ENCODE data around the gene KAT7.

KAT7 gene

DNA sequence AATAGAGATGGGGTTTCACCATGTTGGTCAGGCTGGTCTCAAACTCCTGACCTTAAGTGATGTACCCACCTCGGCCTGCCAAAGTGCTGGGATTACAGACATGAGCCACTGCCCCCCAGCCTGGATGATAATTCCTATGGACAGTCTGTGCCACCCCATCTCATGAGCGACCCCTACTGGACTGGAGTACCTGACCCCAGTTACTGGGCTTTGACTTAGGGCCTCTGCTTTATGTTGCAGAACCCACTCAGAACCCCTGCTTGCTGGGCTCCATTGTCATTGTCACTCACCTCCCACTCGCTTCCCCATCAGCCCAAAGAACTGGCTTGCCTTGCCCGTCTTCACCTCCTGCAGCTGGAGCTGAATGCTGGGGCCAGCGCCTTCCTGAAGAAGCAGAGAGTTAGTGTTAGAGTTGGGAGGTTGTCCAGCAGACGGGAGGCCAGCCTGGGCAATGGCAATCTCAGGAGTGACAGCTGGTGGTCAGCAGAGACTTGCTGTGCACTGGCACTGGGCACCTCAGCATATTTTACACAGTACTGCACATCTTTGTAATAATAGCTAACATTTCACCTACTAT lies 55.4 kb downstream of the KAT7 start:
- DNase-seq = no peak

DNA sequence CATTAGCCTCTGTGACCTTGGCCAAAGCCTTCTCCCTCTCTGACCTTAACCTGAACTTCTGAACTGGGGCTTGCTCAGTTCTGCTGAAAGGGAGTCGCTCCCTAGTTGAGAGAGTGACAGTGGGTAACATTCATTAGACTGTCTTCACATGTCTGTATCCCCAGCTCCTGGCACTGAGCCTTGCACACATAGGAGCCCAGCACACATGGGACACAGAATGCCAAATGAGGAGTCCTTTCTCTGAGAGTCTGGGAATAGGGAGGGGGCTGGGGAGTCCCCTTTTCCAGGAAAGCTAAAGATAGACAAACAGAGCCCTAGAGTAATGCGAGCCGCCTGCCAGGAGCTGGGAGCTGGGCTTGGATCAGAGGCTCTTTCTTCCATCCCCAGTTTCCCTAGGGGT lies 56.8 kb downstream of the KAT7 start:
- no peak for DNase-seq

DNA sequence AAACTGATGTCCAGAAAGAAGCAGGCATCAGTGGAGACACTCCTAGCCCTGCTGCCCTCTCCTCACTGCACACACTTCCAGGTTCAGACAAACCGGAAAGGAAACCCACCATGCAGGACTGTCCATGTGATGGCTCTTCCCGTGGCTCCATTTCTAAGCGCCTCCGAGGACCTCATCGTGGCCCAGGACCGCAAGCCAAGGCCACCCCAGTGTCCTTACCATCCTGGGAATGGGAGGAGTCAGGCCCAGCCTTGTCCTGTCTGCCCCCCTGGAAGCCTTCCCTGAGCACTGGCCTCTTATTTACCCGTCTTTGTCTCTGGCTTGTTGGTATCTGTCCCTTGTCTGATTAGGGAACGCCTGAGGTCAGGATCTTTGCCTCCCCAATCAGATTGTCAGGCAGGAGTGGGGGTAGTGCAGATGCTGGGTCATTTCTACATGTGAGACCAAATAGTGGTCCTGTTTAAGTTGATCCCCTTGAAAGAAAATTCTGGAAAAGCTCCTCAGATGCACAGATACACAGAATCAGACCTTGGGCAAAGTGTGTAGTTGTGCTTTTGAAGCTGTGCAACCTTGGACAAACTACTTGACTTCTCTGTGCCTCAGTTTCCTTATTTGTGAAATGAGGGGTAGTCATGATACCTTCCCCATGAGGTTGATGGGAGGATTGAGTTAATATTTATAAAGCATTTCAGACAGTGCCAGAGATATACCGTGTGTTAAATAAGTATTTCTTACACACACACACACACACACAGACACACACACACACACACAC lies 58.6 kb downstream of the KAT7 start:
- no peak for DNase-seq

DNA sequence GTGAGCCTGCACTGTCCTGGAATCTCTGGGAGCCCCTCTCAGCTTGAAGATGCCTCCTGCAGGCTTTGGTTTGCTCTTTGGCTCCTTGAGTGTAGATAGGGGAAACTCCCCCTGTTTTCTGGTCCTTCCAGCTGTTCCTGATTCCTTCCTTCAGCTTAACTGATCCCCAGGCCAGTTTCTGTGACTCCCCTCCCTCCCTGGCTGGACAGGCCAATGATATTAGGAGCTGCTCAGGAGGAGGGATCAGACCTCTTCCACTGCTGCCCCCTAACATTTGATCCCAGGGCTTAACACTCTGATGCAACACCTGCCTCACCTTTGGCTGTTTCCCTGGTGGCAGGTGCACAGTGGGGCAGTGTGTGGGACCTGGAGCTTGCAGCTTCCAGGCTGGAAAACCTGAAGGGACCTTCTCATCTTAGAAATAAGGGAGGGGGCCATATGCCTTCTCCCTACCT lies 59.6 kb downstream of the KAT7 start, which contains the start of gene TAC4:
TSS of gene TAC4 (minus strand) at position 51 of the 455 bp plus-strand sequence. CDS start 52 bp downstream, outside the sequence.
- no peak for DNase-seq

DNA sequence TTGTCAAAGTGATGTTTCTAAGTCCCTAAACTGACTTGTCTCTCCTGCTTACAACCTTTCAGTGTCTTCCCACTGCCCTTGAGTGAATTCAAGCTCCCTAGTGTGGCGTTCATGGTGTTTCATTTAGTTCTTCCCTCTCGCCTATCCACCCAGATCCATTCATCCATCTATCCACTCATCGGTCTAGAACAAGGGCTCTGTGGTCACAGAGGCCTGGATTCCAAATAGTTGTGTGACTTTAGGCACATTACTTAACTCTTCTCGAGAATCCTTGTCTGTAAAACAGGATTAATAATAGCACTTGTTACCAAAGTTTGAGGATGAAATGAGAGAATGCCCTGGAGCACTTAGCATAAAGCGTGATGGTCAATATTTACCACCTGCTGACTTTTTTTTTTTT lies 60.3 kb downstream of the KAT7 start:
- DNase-seq = no peak

DNA sequence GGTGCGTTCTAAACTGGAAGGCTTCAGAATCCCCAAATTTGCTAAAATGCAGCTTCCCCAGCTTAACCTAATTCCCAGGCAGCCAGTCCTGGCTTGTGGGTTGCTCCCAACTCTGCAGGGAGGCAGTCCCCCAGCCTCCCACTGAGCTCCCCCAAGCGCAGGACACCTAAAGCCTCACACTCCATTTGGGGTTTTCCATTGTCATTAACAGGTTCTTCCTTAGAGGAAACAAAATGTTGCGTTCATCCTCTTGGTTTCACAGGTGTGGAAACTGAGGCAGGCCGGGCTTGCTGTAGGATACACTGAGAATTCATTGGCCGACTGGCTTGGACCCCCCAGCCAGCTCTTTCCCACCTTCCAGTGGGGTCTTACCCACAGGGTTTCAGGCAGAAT lies 61.7 kb downstream of the KAT7 start:
- DNase-seq = no peak

DNA sequence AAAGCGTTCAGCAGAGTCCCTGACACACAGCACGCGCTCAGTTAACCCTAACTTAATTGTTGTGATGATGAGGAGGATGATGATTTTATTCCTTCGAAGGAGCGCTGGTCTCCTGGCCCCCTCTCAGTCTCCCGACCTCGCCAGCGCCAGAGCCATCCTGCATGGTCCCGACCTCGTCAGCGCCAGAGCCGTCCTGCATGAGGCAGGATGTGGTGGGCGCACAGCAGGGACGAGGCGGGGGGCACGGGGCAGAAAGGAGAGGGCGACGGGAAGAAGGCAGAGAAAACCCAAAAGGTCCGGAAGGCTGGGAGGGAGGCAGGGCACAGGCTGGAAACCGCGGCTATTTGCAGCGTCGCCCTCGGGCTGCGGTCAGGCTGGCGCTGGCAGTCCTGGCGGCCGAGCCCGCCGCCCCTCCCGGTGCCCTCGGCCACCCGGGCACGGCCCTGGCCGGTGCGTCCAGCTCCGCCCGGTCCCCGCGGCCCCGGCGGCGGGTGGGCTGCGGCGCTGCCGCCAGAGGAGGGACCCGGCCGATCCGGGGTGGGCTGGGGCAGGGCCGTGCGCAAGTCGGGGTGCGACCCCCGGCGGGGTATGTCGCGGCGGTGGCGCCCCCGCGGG lies 62.4 kb downstream of the KAT7 start:
- no peak for DNase-seq

DNA sequence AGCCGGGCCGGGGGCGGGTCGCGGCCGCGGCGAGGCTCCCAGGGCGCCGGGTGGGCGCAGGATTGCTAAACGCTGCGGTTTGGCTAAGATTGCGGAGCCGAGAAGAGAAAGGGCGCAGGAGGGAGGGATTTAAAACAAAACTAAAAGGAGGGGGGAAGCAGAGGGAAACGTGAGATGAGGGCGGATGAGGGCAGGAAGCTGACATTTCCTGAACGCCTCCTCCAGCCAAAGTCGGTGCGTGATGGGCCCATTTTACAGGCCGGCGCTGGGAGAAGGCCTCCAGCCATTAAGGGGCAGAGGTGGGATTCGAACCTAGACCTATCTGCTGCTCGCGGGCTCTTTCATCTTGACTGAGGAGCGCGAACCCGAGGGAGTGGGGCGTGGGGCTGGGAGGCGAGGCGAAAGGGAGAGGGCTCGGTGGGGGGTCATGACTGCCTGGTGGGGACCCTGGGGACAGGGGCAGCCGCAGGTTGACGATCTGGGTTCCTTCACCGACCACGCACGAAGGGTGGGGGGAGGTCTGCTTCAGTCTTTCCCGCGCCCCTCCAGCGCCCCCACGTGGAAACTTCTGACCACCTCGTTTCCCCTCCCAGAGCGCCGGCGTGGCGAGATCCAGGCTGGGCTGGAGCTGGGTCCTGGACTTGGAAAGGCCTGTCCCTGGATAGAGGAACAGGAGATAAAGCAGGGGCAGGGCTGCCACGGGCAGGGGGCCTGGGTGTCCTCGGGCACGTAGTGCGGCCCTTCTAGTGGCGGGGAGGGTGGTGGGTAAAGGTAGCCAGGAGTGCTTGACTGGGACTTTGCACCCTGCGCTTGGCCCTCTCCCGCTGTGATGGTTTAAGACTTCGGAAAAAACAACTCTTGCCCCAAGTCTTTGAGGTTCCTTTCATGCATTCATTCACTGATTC lies 63.2 kb downstream of the KAT7 start:
- DNase-seq = no peak

DNA sequence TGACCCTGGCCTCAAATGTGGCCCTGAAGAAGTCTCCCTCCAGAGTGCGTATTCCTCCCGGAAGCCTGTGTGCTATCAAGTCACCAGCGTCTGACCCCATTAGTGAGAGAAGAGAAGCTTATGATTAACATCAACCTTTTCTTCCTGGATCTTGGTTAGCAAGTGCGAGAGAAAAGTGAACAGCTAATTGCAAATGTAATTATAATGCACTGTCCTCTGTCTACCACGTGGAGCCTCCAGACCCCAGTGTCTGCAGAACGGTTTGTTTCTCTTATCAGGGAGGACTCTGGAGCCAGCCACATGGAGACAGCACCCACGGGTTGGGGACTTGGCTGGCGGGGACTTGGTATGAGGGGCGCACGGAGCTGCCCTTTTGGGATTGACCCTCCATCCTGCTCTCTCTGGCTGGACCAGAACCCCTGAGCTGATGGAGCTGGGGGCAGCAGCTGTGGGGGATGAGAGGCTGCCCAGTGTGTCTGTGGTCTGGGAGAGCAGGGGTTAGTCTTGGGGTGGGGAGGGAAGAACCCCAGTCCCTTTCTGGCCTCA lies 65.1 kb downstream of the KAT7 start:
- DNase-seq = no peak

DNA sequence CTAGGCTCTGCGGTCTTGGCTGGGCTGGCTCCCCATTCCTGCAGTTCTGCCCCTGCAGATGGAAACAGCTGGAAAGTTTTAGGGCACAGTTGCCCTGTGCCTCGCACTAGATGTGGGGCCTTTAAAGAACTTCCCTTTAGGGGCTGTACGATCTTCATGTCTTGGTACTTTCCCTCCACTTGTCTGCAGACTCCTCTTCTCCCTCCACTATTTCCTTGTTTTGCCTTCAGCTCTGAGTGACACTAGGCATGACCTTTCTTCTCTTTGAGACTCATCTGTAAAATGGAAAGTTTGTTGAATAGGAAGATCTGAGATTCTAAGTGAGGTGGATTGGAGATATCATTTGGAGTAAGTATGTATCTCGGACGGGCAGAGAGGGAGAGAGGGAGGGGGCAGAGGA lies 65.6 kb downstream of the KAT7 start:
- DNase-seq = no peak

DNA sequence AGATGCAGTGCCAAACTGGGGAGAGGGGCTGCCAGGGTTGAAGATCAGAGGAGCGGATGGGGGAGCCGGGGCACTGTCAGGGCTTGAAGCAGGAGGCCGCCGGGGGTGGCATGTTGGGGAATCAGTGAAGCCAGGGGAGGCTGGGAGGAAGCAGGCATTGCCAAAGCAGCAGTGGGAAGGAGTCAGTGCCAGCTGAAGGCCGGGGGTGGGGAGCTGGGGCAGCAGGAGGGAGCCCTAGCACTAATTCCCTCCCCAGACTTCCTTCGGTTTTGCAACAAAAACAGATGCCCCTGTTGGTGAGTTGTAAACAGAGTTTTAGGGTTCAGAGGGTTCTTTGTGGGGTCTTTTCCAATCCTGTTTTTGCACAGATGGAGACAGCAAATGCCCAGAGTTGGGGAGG lies 70.3 kb downstream of the KAT7 start:
- DNase-seq = no peak

DNA sequence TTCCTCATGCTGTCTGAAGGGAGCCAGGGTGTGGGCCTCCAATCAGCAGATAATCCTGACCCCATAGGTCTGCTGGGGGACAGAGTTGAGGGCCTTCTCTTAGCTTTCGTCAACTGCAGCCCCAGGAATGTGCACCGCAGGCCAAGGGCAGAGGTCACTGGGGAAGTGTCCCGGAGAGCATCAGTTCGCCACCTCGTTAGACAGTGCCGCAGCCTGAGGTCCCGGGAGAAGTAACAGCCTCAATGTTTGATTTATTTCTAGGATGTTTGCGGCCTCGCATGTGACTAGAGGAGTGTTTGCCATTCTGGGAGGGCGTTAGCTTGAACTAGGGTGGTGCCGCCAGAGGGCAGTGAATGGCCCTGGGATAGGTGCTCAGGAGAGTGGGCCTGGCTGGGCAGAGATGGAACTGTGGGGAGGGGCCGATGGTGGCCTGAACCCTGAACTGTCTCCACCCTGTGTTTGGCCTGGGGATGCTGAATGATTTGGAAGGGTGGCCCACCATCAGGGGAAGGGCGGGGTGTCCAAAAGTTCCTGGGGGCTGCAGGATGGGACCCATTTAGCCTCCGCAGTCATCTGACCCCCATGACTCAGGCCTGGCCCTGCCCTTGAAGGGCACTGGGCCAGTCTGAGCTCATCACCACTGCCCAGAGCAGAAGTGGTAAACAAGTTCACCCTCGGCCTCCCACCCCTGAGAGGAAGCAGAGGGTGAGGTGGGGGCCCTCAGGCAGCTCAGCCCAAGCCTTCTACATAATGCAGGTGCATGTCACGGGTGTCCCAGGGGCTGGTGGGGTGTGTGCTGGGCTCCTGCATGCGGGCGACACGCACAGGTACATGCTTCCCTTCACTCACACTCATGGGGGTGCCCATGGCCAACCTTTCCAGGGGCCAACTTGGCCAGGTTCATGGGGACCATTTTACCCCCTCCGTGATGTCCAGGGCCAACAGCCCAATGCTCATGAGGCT lies 71.8 kb downstream of the KAT7 start:
- no peak for DNase-seq

DNA sequence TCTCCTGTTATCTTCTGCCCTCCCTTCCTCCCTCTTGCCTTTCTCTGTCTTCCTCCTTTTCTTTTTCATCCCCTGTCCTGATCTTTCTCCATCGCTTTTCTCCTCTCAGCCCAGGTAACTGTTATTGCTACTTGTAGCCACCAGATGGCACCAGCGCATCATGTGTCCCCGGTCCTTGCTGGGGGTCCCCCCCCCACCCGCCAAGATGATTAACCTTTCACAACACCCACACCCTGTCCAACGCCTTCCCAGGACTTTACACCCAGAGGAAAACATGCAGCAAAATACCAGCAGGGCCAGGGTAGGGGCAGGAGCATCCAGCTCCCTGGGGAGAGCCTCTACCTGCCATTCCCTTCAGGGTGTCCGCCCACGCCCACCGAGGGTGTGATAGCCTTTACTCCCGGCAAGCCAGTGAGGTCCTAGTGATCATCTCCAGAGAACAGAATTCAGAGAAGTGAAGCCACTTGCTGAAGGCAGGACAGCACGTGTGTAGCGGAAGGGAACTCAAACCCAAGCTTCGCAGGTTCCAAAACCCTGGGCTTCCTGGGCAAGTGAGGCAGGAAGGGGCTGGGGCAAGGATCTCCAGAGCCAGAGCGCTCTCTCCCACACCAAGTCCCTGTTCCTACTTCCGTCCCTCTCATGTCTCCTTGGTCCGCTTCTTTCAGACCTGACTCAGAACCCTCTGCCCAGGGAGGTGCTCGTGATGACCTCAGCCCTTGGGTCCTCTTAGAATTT lies 72.8 kb downstream of the KAT7 start:
- no peak for DNase-seq

DNA sequence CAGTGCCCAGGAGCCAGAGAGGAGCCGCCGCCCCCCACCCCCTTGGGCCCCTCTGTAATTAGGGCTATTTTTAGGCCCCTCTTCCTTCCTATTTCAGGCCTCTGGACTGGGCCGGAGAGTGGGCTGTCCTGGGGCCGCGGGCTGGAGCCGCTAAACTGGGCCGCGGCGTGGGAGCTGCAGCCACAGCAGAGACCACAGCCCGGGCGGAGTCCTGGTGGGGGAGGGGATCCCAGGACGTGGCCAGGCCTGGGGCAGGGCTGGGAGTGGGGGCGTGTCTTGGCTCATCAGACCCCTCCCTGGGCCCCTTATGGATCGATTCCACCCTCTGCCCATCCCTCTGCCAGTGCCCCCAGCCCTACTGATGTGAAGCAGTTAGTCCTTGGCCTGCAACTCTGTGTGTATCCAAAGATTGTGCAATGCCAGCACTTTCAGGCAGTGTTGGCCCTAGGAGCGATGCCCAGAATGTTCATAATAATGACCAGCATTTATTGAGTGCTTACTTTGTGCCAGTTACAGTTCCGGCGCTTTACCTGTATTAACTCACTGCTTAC lies 74.4 kb downstream of the KAT7 start:
- DNase-seq = no peak

DNA sequence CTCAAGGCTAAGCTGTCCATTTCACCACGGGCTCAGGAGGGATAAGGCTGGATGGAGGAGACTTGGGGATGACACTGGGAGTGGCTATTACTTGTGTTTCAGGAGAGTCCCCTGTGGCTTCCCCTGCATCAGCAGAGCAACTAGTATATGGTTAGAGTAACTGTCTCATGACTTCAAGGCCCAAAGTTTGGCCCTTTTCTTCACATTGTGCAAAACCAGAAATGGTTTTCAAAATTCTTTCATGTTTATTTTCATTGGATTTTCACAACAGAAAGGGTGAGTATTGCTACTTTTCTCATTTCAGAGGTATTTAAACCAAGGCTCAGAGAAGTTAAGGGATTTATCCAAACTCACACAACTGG lies 77.5 kb downstream of the KAT7 start:
- no peak for DNase-seq

DNA sequence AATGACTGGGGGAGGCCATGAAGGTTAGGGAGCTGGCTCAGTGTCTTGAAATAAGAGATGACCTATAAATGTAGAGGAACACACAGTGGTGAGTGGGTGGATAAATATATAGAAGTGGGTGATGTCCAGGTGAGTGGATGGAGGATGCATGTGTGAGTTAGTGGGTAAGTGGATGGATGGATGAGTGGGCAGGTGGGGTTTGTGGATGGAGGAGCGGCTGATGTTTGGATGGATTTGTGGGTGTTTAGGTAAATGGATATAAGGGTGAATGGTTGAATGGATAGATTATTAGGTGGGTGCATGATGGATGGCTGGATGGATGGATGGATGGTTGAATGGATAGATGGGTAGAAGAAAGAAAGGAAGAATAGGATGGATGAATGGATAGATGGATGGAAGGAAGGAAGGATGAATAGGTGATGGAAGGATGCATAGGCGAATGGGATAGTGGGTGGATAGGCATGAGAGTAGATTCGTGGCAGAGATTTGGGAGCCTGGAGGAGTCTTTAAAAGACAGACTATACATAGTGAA lies 78.5 kb downstream of the KAT7 start:
- DNase-seq = no peak

DNA sequence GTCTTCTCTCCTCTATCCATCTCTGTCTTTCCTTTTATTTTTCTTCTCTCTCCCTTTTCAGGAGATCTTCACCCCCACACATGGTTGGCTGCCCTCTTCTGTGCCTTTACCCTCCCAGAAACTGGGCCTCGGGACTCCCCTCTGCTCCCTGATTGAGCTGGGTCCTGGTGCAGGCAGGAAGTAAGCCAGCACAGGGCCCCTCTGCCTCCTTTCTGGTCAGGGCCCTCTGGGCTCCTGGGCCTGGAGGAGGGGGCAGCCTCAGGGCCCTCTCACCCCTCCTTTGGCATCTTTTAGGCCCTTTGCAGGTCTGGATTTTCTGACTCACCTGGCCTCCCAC lies 80.5 kb downstream of the KAT7 start:
- no peak for DNase-seq

DNA sequence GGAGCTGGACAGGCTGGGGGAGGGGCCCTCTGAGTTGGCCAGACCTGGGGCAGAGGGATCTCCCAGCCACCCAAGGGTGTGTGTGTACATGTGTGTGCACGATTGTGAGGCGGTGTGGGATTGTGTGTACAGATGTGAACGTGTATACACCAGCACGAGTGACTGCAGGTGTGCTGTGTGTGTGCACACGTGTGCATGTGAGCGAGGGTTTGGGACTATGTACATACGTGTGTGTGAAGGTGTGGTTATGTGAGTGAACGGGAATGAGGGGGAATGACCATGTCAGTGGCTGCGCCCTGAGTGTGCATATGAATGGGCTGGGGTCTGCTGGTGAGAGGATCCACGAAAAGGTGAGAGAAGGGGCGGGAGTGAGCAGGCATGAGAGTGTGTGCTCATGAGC lies 81.8 kb downstream of the KAT7 start:
- no peak for DNase-seq

DNA sequence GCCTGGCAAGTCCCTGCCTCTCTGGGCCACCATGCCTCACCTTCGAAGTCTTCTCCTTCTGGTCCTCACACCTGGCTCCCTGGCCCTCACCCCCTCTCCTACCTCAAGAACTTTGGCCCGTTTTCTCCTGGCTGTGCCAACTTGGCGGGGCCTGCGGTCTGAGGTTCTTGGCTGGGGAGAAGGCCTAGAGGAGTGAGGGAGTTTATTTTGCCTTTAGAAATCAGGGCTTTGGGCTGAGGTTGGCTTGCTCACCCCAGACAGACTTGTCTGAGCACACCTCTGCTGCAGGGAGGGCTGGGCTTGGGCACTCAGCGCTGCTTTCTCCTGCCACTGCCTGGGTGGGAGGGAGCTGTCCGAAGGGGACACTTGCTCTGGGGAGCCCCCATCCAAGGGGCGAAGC lies 82.7 kb downstream of the KAT7 start:
- DNase-seq = no peak

DNA sequence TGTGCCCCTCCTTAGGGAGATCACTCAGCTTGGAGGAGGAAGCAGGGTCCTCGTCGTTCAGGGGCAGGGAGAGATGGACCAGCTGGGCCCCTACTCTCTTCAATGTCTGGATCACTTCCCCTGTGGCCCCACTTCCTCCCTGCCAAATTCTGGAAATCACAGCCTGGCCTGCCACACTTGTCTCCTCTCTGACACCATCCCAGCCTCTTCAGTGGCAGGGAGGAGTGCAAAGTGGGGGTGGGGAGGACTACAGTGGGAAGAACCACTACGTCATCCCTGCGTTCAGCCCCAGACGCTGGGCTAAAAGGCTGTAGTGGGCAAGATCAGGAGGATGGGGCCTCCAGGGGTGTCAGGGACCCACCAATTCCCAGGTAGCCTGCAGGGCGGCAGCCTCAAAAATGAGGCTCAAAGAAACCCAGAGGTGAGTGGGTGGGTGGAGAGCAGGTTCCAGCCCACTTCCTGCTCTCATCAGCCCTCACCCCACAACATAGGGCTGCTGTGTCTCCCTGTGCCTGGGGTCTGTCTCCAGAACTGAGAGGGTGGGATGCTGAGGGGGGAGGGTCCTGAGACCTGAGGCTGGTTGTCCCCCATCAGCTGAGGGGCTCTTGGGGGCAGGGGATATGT lies 84.4 kb downstream of the KAT7 start:
- DNase-seq = no peak

Measured in NCI-H1048 (cell line).